OCI-LY3 (cell line): ENCODE data around the gene QRSL1.

ENCODE experiments used
- CTCF ChIP-seq: fragments of 200-600, 300-600 bp; sonication (generic); IDR thresholded peaks from 2 replicates; pipeline ENCODE4 v1.5.1; 2014; ENCODE audit warnings: antibody characterized with exemption, low read length, low read depth
- EZH2phosphoT487 ChIP-seq: fragments of 200-600 bp; shearing (Covaris generic); IDR thresholded peaks from 2 replicates; pipeline ENCODE4 v1.6.1; 2018; ENCODE audit warnings: antibody characterized with exemption, mixed run types, low read depth

- TF ChIP-seq CTCF (no peak), EZH2phosphoT487 (no peak)
Measured at GRCh38 chr6:106617857-106618256, 11.5 kb upstream of the QRSL1 start.
